ENCODE results near the gene PTTG1.
A peak's percentile ranks its signal among the peaks of the same experiment; 100 is the strongest.

PTTG1 gene

GRCh38 chr5:160455600-160455999 lies 33.9 kb downstream of the PTTG1 start:
- no peak for DNase-seq (ENCODE audit: low spot score)

GRCh38 chr5:160456480-160457177 lies 35.0 kb downstream of the PTTG1 start:
- no peak for DNase-seq (ENCODE audit: low spot score)

GRCh38 chr5:160457252-160457651 lies 35.6 kb downstream of the PTTG1 start:
- DNase-seq (ENCODE audit: low spot score): no peak

DNA sequence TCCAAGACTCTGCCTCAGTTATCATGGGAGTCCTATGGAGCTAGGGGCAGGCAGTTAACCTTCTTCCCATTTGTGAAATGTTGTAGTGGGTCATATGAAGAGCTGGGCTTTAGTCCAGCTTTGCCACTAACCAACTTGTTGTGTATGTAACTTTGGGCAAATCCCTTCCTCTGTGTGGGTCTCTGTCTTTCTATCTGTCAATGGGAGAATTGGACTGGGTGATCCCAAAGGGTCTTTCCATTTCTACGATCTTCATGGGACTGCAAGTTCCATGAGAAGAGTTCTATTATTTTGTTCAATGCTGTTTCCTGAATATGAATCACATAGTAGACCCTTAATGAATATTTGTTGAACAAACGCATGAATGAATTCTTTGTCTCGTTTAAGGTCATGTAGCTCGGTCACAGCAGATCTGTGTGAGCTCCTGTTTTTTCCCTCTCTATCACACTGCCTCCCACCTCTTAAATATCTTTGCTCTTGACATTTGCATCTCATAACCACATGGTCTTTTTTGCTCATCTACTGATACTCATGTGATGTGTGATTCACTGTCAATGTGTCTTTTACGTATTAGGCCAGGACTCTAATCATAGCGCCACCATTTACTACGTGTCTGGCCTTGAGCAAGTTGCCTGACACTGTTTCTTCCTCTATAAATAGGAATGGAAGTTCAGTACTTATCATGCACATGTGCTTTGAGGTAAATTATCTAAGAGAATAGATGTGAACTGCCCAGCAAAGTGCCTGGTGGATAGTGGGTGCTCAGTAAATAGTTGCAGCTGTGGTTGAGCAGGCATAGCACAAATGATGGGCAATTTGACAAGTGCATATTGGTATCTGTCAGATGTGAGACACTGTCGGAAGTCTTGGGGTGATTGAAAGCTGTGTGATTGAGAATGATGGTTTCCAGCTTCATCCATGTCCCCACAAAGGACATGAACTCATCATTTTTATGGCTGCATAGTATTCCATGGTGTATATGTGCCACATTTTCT lies 37.4 kb downstream of the PTTG1 start:
- no peak for DNase-seq (ENCODE audit: low spot score)

DNA sequence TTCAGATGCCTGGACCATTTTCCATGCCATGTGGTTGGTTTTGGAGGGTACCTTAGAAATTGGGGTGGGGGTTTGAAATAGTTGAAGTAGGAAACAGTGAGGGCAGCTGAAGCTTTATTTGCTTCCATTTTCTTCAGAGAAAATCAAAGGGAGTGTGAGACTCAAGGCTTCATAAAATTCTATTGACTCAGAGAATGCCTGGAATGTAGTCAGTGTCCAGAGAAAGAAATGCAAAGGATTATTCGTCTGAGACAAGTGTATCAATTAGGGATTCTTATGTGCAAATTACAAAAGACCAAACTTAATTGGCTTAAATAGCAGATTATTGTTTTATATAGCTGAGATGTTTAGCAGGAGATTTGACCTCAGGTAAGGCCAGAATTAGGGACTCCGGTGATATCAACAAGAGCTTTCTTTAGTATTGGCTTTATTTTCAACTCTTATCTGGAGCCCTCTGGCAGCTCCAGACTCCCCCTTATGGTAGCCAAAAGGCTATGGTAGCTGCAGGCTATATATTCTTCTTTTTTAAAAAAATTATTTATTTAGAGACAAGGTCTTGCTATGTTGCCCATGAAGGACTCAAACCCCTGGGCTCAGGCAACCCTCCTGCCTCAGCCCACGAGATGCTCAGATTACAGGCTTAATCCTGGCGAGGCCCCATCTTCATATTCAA lies 38.9 kb downstream of the PTTG1 start:
- DNase-seq (ENCODE audit: low spot score): peak; percentile 28

DNA sequence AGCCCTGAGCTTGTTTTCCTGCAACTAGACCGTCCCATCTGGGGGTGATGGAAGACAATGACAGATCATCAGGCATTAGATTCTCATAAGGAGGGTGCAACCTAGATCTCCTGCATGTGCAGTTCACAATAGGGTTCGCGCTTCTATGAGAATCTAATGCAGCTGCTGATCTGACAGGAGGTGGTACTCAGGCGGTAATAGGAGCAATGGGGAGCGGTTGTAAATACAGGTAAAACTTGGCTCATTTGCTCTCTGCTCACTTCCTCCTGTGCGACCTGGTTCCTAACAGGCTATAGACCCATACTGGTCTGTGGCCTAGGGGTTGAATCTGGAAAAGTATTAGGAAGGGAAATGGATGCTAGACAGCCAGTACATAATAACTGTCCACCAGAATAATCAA lies 39.7 kb downstream of the PTTG1 start:
- DNase-seq (ENCODE audit: low spot score): no peak

DNA sequence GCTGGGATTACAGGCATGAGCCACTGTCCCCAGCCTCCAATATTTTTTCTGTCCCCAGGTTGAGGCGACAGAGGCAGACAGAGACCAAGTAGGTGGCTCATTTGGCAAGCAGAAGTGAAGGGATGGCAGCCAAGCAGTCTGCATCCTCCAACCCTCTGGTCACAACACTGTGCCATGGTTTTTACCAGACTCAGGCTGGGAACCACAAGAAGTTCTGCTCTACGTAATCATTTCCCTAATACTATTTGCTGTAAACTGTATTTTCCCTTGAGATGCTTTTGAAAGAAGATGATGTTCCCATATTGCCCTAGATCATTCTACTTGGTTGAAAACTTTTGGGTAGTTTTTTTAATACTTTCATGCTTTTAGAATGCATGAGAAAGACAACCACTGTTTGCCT lies 40.5 kb downstream of the PTTG1 start:
- no peak for DNase-seq (ENCODE audit: low spot score)

- no peak for DNase-seq (ENCODE audit: low spot score)
Observed at GRCh38 chr5:160463227-160463626, 41.6 kb downstream of the PTTG1 start.

GRCh38 chr5:160463740-160464465 lies 42.2 kb downstream of the PTTG1 start:
- no peak for DNase-seq (ENCODE audit: low spot score)

GRCh38 chr5:160464466-160464797 lies 42.8 kb downstream of the PTTG1 start:
- no peak for DNase-seq (ENCODE audit: low spot score)

DNA sequence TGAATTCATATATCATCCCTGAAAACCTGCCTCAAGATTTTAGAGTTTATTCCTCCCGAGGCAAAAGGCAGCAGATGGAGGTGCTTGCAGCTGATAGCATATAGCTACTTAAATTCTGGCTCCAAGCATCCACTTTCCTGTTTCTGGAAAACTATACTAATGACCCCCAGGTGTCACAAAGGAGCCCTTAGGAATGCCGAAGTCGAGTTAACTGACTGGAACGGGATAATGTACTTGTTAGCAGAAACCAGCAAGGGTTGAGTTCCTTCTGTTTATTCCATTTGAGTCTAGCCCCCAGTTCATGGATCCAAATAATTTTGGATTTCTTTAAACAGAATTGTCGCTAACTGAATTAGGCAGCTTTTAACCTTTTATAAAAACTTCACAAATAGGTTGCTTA lies 44.5 kb downstream of the PTTG1 start:
- no peak for DNase-seq (ENCODE audit: low spot score)

- DNase-seq (ENCODE audit: low spot score): peak; percentile 23
Observed at GRCh38 chr5:160466889-160467554, 45.4 kb downstream of the PTTG1 start.

DNA sequence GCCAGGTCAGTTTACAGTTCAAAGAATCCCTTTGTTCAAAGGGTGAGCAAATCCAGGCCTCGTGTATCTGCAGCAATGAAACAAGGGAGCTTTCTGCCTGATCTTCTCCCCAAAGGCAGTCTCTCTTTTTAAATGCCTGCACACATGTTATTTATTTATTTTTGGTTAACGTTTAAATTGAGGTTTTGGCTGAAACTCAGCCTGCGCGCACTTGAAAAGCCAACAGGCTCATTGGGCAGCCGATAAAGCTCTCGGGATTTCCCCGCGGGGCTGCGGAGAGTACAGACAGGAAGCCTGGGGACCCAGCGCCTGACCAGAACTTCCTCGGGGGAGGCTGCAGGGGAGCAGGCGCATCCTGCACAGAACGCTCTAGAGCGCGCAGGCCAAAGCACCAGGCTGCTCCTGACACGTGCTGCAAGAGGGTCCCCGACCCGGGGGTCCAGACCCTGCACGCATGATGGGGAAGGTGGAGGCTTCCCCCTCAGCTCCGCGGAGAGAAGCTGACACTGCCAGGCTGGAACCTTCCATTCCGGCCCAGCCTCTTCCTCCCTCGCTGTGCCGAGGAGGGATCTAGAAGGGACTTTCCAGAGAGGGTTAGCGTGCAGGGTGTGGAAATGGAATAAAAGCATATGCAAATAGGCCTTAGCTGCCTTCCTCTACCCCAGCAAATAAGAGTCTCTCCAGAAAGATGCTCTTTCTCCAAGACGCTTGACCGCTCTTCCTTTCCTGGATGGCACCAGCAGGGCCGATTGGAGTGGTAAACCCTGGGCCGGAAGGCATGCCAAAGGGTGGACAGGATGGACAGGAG lies 46.1 kb downstream of the PTTG1 start:
- DNase-seq (ENCODE audit: low spot score): peak; percentile 86

DNA sequence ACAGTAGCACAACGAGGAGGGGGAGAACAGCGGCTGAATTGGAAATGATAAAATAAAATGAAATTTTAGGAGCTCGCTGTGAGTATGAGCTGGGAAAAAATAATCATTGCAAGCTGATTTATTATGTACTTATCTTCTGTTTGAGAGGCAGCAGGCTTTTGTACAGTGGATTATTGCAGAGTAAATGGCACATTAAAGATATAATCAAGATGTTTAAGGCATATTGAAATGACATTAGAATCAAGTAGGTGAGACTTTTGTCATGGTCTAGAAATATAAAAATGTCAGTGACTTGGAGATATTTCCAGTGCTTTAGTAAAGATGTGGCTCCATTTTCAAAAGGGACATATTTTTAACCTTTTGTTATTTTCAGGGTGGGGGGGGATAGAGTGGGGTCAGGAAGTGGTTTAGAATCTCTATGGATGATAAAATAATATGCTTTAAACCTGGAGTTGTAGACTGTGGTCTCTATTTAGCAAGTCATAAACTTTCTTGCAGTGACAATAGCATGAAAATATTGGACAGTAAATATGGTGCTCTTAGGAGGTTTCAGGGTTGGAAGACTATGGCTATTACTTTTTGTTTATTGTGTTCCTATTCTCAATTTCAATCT lies 46.8 kb downstream of the PTTG1 start:
- DNase-seq (ENCODE audit: low spot score): peak; percentile 16

DNA sequence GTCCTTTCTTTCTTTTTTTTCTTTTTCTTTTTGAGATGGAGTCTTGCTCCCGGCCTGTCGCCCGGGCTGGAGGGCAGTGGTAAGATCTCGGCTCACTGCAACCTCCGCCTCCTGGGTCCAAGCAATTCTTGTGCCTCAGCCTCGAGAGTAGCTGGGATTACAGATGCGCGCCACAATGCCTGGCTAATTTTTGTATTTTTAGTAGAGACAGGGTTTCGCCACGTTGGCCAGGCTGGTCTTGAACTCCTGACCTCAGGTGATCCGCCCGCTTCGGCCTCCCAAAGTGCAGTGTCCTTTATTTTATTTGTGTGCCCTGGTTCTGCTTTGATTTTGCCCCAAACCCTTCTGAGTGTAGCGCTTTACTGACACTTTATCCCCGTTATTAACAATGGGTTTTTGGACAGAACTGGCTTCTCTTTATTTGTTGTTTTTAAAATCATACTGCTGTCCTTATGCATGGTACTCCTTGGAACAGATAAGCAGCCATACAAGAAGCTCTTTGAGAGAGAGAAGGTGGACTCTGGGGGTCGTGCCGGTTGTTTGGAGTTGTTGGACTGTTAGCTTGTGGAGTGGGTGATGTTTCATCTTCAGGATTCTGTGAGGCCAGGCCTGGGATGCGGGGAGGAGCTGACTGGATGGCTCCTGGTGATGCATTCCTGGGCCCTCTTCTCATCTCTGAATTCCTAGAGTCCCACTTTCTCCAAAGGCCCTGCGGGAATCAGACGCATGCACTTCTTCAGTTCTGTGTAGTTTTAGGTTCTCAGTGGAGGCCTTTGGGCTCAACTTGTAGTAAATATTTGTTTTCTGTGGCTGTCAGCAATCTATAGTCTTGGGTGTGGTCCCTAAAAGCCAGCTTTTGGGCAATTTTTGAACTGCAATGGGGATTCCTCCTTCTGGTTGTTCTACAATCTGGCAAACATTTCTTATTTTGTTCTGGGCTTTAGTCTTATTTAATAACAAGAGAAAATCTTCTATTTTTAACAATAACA lies 47.8 kb downstream of the PTTG1 start:
- DNase-seq (ENCODE audit: low spot score): peak; percentile 20

DNA sequence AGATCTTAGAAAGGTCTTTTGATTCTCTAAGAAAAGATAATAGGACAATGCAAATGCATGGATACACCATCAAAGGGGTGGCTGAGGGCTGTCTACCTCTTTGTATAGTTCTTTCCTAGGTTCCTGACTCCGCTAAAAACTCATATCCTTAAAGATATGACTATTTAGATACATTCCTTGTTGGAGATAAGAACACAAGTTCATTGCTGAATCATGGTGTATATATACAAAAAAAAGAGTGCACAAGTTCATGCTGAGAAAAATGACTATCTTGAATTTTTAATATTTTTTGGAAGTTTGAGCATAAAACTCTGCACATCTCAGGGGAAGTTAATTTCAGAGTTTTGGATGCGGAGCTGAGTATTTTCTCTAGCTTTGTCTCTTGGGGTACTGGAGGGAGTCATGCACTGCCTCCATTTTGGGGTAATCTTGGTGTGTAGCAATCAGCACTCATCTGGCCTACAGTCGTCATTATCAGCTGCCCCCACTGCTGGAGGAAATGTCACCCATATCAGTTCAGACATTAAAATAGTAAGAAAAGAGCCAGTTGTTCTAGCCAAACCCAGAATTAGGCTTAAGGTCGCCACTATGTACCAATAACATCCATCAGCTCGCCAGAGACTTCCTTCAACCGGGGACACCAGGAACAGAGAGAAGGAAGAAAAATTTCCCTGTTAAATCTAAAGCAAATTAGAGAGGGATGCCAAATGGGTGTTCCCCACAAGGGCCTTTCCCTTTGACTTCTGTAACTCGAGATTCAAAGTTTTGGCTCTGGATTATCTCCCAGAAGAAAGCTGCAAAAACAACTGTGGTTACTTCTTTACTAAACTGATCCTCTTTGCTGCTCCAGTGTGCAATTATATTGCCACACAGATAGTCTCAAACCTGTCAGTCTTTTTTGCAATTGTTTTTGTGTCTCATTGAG lies 49.0 kb downstream of the PTTG1 start:
- peak; percentile 35 for DNase-seq (ENCODE audit: low spot score)

DNA sequence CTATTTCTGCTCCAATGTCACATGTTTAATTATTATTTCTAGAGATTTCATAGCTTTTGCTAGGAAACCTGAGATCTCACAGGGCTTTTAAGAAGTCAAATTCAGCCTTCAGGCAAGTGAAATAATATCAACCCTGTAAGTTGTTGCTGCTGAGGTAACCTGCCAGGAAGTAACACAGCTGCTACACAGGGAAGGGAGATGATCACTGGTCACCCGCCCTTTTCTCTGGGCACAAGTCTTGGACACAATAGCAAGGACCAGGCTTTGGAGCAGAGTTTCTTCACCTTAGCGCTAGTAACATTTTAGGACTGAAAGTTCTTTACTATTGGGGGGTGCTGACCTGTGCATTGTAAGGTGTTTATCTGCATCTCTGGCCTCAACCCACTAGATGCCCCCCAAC lies 50.1 kb downstream of the PTTG1 start:
- no peak for DNase-seq (ENCODE audit: low spot score)

GRCh38 chr5:160472482-160472881 lies 50.8 kb downstream of the PTTG1 start:
- DNase-seq (ENCODE audit: low spot score): no peak
